Transverse colon (tissue), 4 donors: ENCODE measurements around the gene ZNF574. TPM values are rescaled to one million over a fixed set of nuclear protein-coding genes. Genes with fewer than 3 reads are reported as not detected.
"Not testable (repeated sequence)": the region's sequence is repeated elsewhere in the genome, so short reads cannot be mapped to it uniquely, and the experiment has no call there.

Experiments used
- DNase-seq: peaks from one replicate; pipeline ENCODE4 v3.0.0-alpha.2; 2019
- H3K27ac ChIP-seq, 4 donors: fragments of 200-600 bp; sonication (generic); 2 replicates each; pipeline ENCODE4 v1.5.1; 2016 to 2018; ENCODE audit warnings: inconsistent platforms in 4 of 4
- H3K27me3 ChIP-seq: fragments of 200-600 bp; sonication (generic); 2 replicates; pipeline ENCODE4 v1.5.1; 2017; ENCODE audit warnings: inconsistent platforms
- H3K36me3 ChIP-seq, 4 donors: fragments of 200-600 bp; sonication (generic); 2 replicates each; pipeline ENCODE4 v1.5.1; 2017 to 2019; ENCODE audit warnings: inconsistent platforms in 4 of 4
- H3K4me1 ChIP-seq, 4 donors: fragments of 200-600 bp; sonication (generic); 2 replicates each; pipeline ENCODE4 v1.5.1; 2017 to 2020; ENCODE audit warnings: inconsistent platforms in 4 of 4
- H3K4me3 ChIP-seq, 4 donors: fragments of 200-600 bp; sonication (generic); 1 replicate in 1 of 4; 2 replicates in 3 of 4; pipeline versions ENCODE4 v1.5.1 to v1.6.1; 2017 to 2019; ENCODE audit warnings: inconsistent platforms in 4 of 4
- H3K9me3 ChIP-seq, 2 donors: fragments of 200-600 bp; sonication (generic); 2 replicates each; pipeline ENCODE4 v1.5.1; 2017 to 2019; ENCODE audit warnings: inconsistent platforms in 2 of 2
- EP300 ChIP-seq: sonication (generic); formaldehyde crosslinking; IDR thresholded peaks from one replicate; pipeline ENCODE4 v1.6.1; 2017; ENCODE audit warnings: antibody characterized with exemption, low read depth
- POLR2A ChIP-seq: fragments of 450-650 bp; IDR thresholded peaks from one replicate; pipeline ENCODE4 v1.6.1; 2016; ENCODE audit warnings: antibody characterized with exemption, mild to moderate bottlenecking, moderate library complexity
- POLR2AphosphoS5 ChIP-seq, 3 donors: sonication (generic); formaldehyde crosslinking; IDR thresholded peaks; one replicate each; pipeline ENCODE4 v1.6.1; 2016; ENCODE audit warnings: antibody characterized with exemption in 3 of 3
- WGBS, 2 donors: methylation state at CpG; one replicate each; pipeline ENCODE4 v1.1.5; 2018; ENCODE audit warnings: low coverage in 1 of 2; 5-methylcytosine and 5-hydroxymethylcytosine counted together
- in situ Hi-C, 4 donors: fragments of 200-750 bp; cut with MboI; loops; one replicate each; pipeline versions ENCODE4 v1.15.0 to v1.15.1; 2017; ENCODE audit warnings: low sequenced_read_pairs in 3 of 4, low pct_ligation_motif_present in 1 of 4, low pct_unique_long_range_greater_than_20kb in 1 of 4
- intact Hi-C: fragments of 100-400 bp; cut with DNase I; formaldehyde crosslinking; loops from one replicate; pipeline ENCODE4 v1.15.1; 2023; ENCODE audit warnings: low total_unique reads
- total RNA-seq, 4 donors: library from RNA; depleted of rRNA; stranded (reverse); fragments of >200 nt; gene quantifications; one replicate each; pipeline ENCODE4 v1.1.0, GENCODE V29; 2016
- TF ChIP-seq, protein P1 (sequence below), 5 experiments: fragments of 200-600 bp in 3 of 5; fragments of 450-650 bp in 2 of 5; sonication (generic) in 3 of 5; IDR thresholded peaks; 1 replicate in 2 of 5; 2 replicates in 3 of 5; pipeline ENCODE4 v1.5.1; 2016 to 2017; ENCODE audit warnings: antibody characterized with exemption in 5 of 5, inconsistent platforms in 3 of 5, mild to moderate bottlenecking in 2 of 5, moderate library complexity in 1 of 5

ZNF574 gene
- total RNA-seq, 4 donors from 2014 or later, result 8.0 to 18.7 (median 16.5) TPM

DNA sequence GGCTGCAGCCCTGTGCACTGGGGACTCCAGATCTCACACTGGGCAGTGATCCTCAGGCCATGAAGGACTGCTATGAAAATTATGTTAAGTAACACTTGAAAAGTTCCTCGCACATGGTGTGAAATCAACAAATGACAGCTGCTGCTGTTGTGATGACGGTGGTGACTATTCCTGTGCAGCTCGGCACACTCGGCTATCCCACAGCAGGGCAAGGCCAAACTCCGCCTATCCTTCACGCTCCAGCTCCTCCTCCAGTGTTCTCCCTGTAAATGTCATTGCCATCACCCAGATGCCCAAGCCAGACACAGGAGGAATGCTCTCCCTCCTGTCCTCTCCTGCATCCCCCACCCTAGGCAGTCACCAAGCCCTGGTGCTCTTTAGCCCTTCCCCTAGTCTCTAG lies 37.3 kb upstream of the ZNF574 start:
- DNase-seq, result no peak
- H3K9me3 ChIP-seq, result no peaks in the 10 kb centered on the region
- no peaks in the 10 kb centered on the region for H3K4me1 ChIP-seq
- 60 to 71% methylated on average over 1 to 6 of the region's 6 CpGs for WGBS, 2 donors
- intact Hi-C loops, result no loop called here
- H3K27me3 ChIP-seq, result no peaks in the 10 kb centered on the region
- H3K4me3 ChIP-seq, result no peak overlapping the region
- H3K36me3 ChIP-seq, result no peaks in the 10 kb centered on the region
- in situ Hi-C loops, result no loop called here
- H3K27ac ChIP-seq, result no peak overlapping the region
- TF ChIP-seq, protein P1, sequence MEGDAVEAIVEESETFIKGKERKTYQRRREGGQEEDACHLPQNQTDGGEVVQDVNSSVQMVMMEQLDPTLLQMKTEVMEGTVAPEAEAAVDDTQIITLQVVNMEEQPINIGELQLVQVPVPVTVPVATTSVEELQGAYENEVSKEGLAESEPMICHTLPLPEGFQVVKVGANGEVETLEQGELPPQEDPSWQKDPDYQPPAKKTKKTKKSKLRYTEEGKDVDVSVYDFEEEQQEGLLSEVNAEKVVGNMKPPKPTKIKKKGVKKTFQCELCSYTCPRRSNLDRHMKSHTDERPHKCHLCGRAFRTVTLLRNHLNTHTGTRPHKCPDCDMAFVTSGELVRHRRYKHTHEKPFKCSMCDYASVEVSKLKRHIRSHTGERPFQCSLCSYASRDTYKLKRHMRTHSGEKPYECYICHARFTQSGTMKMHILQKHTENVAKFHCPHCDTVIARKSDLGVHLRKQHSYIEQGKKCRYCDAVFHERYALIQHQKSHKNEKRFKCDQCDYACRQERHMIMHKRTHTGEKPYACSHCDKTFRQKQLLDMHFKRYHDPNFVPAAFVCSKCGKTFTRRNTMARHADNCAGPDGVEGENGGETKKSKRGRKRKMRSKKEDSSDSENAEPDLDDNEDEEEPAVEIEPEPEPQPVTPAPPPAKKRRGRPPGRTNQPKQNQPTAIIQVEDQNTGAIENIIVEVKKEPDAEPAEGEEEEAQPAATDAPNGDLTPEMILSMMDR (IDR thresholded peaks at IDR 0.05), result no peak
- no peak for TF ChIP-seq POLR2AphosphoS5 (IDR thresholded peaks at IDR 0.05)
- no peak for TF ChIP-seq POLR2A
- TF ChIP-seq EP300, result no peak

GRCh38 chr19:42040031-42040430 lies 35.9 kb upstream of the ZNF574 start:
- intact Hi-C loops (no loop called here), in situ Hi-C loops (no loop called here)
- Histone ChIP-seq H3K9me3 (no peaks in the 10 kb centered on the region), H3K27me3 (no peaks in the 10 kb centered on the region), H3K4me3 (no peak overlapping the region), H3K4me1 (no peaks in the 10 kb centered on the region), H3K27ac (no peak overlapping the region), H3K36me3 (no peaks in the 10 kb centered on the region)
- no peak for TF ChIP-seq EP300
- no peak for TF ChIP-seq POLR2AphosphoS5 (IDR thresholded peaks at IDR 0.05)
- no peak for TF ChIP-seq POLR2A
- TF ChIP-seq, protein P1 (IDR thresholded peaks at IDR 0.05), result no peak
- no peak for DNase-seq

DNA sequence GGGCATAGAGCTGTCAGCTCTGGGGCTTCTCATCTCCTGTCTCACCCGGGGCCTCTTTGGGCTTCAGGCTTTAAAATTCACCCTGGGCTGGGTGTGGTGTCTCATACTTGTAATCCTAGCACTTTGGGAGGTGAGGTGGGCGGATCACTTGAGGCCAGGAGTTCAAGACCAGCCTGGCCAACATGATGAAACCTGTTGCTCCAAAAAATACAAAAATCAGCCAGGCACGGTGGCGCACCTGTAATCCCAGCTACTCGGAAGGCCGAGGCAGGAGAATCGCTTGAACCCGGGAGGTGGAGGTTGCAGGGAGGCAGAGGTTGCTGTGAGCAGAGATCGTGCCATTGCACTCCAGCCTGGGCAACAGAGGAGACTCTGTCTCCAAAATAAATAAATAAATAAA lies 35.5 kb upstream of the ZNF574 start:
- in situ Hi-C loops, H3K27ac ChIP-seq, H3K27me3 ChIP-seq, DNase-seq, H3K4me1 ChIP-seq, H3K4me3 ChIP-seq, H3K36me3 ChIP-seq, H3K9me3 ChIP-seq, intact Hi-C loops: not testable (repeated sequence)
- 86 to 88% methylated on average over 8 to 9 of the region's 9 CpGs for WGBS, 2 donors

DNA sequence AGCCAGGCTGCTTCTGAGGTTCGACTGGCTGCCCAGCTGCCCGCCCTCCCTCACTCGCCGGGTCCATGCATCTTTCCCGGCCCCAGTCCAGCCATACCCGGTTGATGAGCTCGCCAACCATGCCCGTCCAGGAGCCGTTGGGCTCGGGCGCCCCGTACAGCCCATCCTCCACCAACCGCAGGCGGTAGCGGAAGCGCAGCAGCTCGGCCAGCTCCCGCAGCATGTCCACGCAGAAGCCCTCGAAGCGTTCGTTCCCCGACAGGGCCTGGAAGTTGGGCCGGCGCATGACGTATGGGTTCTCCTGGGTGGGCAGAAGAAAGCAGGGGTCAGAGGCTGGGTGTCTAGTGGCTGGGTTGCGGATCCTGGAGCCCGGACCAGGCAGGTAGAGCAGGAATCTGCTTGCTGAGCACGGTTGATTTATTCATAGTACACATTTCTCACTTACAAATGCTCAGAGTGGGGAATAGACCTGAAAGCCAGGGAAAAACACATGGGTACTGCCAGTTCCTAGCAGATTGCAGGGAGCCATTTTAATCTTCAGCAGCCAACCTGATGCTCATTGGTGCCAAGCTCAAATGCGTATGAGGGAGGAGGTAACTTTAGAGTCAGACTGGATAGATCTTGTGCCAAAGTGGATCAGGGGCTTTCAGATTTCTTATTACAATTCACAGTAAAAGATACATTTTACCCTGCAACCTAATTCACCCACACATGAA lies 33.4 kb upstream of the ZNF574 start:
- in situ Hi-C loops, result no loop called here
- 92 to 100% methylated on average over 1 to 30 of the region's 30 CpGs for WGBS, 2 donors
- H3K27ac ChIP-seq, result no peak overlapping the region
- H3K4me3 ChIP-seq, result no peak overlapping the region
- TF ChIP-seq POLR2AphosphoS5 (IDR thresholded peaks at IDR 0.05), result no peak
- TF ChIP-seq POLR2A, result no peak
- TF ChIP-seq, protein P1 (IDR thresholded peaks at IDR 0.05), result no peak
- TF ChIP-seq EP300, result no peak
- no peak for DNase-seq
- no peaks in the 10 kb centered on the region for H3K36me3 ChIP-seq
- intact Hi-C loops, result no loop called here
- no peaks in the 10 kb centered on the region for H3K4me1 ChIP-seq
- H3K27me3 ChIP-seq, result no peaks in the 10 kb centered on the region
- H3K9me3 ChIP-seq, result no peaks in the 10 kb centered on the region

GRCh38 chr19:42045575-42045974 lies 30.4 kb upstream of the ZNF574 start:
- Histone ChIP-seq H3K4me3 (no peak overlapping the region), H3K36me3 (no peaks in the 10 kb centered on the region), H3K27ac (no peak overlapping the region), H3K9me3 (no peaks in the 10 kb centered on the region), H3K4me1 (peaks cover 0 to 15% (median 4%) of the 10 kb centered on the region in 4 donors), H3K27me3 (no peaks in the 10 kb centered on the region)
- in situ Hi-C loops (no loop called here), intact Hi-C loops (no loop called here)
- WGBS, 2 donors, result 79 to 81% methylated on average over 2 to 7 of the region's 7 CpGs
- TF ChIP-seq, protein P1 (IDR thresholded peaks at IDR 0.05), result no peak
- TF ChIP-seq POLR2AphosphoS5 (IDR thresholded peaks at IDR 0.05), result no peak
- TF ChIP-seq POLR2A, result no peak
- no peak for TF ChIP-seq EP300
- DNase-seq, result no peak
